ENCODE results near the gene CPSF4. TPM values are rescaled to one million over a fixed set of nuclear protein-coding genes. Genes with fewer than 3 reads are reported as not detected.
"Not testable (repeated sequence)": the region's sequence is repeated elsewhere in the genome, so short reads cannot be mapped to it uniquely, and the experiment has no call there.

CPSF4 gene
- polyA plus RNA-seq, 4 donors: 24.4 to 28.3 (median 26.4) TPM

DNA sequence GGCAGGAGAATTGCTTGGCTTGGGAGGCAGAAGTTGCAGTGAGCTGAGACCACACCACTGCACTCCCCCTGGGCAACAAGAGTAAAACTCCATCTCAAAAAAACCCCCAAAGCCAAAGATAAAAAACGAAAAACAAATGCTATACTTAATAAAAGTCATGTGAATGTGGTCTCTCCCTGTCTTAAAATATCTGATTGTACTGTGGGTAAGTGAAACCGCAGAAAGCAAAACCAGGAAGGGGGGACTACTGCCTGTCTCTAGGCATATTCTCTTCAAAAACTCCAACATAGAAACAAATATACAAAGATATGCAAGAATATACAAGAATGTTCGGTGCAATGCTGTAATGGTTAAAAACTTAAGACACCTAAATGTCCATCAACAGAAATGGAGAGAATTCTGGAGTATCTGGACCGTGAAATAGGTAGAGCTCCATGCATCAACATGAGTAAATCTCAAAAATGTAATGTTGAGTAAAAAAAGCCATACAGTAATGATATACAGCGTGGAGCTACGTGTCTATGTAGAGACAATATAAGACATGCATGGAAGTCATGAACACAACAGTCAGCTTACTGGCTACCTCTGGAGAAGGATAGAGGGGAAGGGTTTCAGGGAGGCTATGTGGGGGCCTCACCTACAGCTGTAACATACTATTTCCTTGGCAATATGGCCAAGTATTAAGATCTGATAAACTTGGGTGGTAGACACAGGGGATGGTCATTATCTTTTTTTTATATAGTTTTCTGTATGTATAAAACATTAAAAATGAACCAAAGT lies 59.2 kb downstream of the CPSF4 start:
- no peak for DNase-seq
- Histone ChIP-seq H3K27me3 (ENCODE audit: control insufficient read depth in 3 of 3, insufficient read depth in 3 of 3, low read length in 3 of 3) (no peaks in the 10 kb centered on the region), H3K4me3 (ENCODE audit: low read depth in 1 of 3, low read length in 3 of 3) (peak overlapping the region in 2 of 3 donors; percentile 93 to 98), H3K4me1 (ENCODE audit: control insufficient read depth in 3 of 3, insufficient read depth in 2 of 3, low read depth in 1 of 3, low read length in 2 of 3) (peaks cover 0 to 3% (median 3%) of the 10 kb centered on the region in 3 donors), H3K9me3 (ENCODE audit: control insufficient read depth in 2 of 2, insufficient read depth in 1 of 2, low read depth in 1 of 2, low read length in 1 of 2) (peaks cover 1 to 33% of the 10 kb centered on the region in 2 donors), H3K27ac (ENCODE audit: low read depth in 1 of 3, low read length in 2 of 3) (no peak overlapping the region), H3K36me3 (ENCODE audit: control insufficient read depth in 3 of 3, insufficient read depth in 2 of 3, low read depth in 1 of 3, low read length in 3 of 3) (peaks cover 8 to 47% (median 23%) of the 10 kb centered on the region in 3 donors)
- WGBS, 3 donors: 58 to 73% (median 62%) methylated on average over 6 of the region's 6 CpGs
- no peak for FAIRE-seq

DNA sequence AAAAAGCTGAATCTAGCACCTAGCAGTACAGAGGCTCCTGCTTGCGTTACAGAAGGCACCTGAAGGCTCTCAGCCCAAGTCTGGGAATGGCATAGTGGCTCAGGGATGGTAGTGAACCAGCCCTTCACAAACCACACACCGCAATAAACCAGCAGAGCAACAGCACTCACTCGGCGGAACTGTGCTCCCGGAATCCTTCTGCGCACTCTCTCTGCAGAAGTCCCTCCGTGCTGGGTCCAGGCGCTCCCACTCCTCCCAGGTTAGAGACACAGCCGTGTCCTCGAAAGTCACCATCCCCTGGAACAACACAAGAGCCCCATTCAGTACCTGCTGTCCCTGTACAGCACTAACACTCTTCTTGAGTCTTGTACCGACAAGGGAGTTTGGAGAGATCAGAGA lies 59.8 kb downstream of the CPSF4 start:
- Histone ChIP-seq H3K27me3 (ENCODE audit: control insufficient read depth in 3 of 3, insufficient read depth in 3 of 3, low read length in 3 of 3) (no peaks in the 10 kb centered on the region), H3K9me3 (ENCODE audit: control insufficient read depth in 2 of 2, insufficient read depth in 1 of 2, low read depth in 1 of 2, low read length in 1 of 2) (peaks cover 1 to 28% of the 10 kb centered on the region in 2 donors), H3K36me3 (ENCODE audit: control insufficient read depth in 3 of 3, insufficient read depth in 2 of 3, low read depth in 1 of 3, low read length in 3 of 3) (peaks cover 8 to 41% (median 20%) of the 10 kb centered on the region in 3 donors), H3K4me3 (ENCODE audit: low read depth in 1 of 3, low read length in 3 of 3) (peak overlapping the region; percentile 2 to 98 (median 93)), H3K27ac (ENCODE audit: low read depth in 1 of 3, low read length in 2 of 3) (peak overlapping the region in 1 of 3 donors; percentile 99), H3K4me1 (ENCODE audit: control insufficient read depth in 3 of 3, insufficient read depth in 2 of 3, low read depth in 1 of 3, low read length in 2 of 3) (peaks cover 0 to 3% (median 3%) of the 10 kb centered on the region in 3 donors)
- WGBS, 3 donors: 37 to 48% (median 42%) methylated on average over 11 of the region's 11 CpGs
- FAIRE-seq: no peak
- DNase-seq: no peak

DNA sequence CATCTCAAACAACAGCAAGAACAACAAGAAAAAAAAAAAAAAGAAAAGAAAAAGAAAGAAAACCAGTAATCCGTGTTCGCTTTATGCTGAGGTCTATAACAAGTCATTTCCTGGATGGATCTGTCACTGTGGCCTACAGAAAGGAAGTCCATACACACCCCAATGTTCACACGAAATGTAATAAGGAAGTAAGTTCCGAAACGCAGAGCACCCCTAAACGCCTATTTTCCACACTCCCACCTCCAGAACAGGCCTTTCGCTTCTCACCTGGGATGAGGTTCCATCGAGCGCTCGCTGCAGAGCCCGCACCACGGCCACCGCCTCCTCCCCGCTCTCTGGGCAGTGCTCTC lies 60.6 kb downstream of the CPSF4 start:
- Histone ChIP-seq H3K9me3 (ENCODE audit: control insufficient read depth in 2 of 2, insufficient read depth in 1 of 2, low read depth in 1 of 2, low read length in 1 of 2) (peaks cover 0 to 20% of the 10 kb centered on the region in 2 donors), H3K27me3 (ENCODE audit: control insufficient read depth in 3 of 3, insufficient read depth in 3 of 3, low read length in 3 of 3) (no peaks in the 10 kb centered on the region), H3K36me3 (ENCODE audit: control insufficient read depth in 3 of 3, insufficient read depth in 2 of 3, low read depth in 1 of 3, low read length in 3 of 3) (peaks cover 2 to 33% (median 12%) of the 10 kb centered on the region in 3 donors), H3K27ac (ENCODE audit: low read depth in 1 of 3, low read length in 2 of 3) (peak overlapping the region; percentile 96 to 99 (median 99)), H3K4me3 (ENCODE audit: low read depth in 1 of 3, low read length in 3 of 3) (peak overlapping the region; percentile 93 to 98 (median 93)), H3K4me1 (ENCODE audit: control insufficient read depth in 3 of 3, insufficient read depth in 2 of 3, low read depth in 1 of 3, low read length in 2 of 3) (peaks cover 0 to 3% (median 3%) of the 10 kb centered on the region in 3 donors)
- no peak for FAIRE-seq
- DNase-seq: peak; percentile 62 to 65
- WGBS, 3 donors: 0% methylated on average over 14 of the region's 14 CpGs

DNA sequence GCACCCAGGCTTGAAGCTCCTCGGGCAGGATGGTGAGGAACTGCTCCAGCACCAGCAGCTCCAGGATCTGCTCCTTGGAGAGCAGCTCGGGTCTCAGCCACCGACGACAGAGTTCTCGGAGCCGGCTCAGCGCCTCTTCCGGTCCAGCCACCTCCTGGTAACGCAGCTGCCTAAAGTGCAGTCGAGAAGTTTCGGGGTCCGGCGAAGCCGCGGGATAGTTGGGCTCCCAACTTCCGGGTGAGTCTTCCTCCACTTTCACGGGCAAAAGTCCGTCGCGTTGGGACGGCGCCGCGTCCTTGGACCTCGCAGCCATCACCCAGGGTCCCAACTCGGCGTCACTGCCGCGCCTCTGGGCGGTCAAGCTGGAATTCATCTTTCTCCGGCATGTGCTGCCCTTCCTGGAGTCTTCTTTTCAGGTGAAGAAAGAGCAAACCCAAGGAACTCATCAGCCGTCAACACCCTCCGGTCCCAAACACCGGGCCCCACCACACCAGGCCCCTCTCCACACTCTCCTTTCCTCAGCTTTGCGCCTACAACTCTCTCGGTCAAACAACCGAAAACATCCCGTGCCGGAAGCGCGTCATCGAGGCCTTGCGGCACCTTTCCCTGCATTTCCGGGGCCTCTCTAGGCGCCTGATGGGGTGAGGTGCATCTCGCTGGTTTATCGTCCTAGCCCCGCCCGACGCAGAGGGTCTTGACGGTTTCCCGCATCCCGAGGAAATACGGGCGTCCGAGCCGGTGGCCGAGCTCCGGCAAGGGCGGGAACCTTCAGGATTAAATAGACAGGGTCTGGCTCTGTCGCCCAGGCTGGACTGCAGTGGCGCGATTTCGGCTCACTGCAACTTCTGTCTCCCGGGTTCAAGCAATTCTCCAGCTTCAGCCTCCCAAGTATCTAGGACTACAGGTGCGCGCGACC lies 61.2 kb downstream of the CPSF4 start, which contains the start of gene ZNF394:
Gene ZNF394, minus strand, starts transcription at position 561 of the 916 bp plus-strand sequence. Its CDS starts 188 bp downstream, at position 373.
- Histone ChIP-seq H3K36me3 (ENCODE audit: control insufficient read depth in 3 of 3, insufficient read depth in 2 of 3, low read depth in 1 of 3, low read length in 3 of 3) (peaks cover 0 to 27% (median 8%) of the 10 kb centered on the region in 3 donors), H3K27me3 (ENCODE audit: control insufficient read depth in 3 of 3, insufficient read depth in 3 of 3, low read length in 3 of 3) (no peaks in the 10 kb centered on the region), H3K9me3 (ENCODE audit: control insufficient read depth in 2 of 2, insufficient read depth in 1 of 2, low read depth in 1 of 2, low read length in 1 of 2) (peaks cover 0 to 13% of the 10 kb centered on the region in 2 donors), H3K27ac (ENCODE audit: low read depth in 1 of 3, low read length in 2 of 3) (peak within 1 kb of the TSS; percentile 96 to 99 (median 99)), H3K4me3 (ENCODE audit: low read depth in 1 of 3, low read length in 3 of 3) (peak within 1 kb of the TSS; percentile 93 to 98 (median 93)), H3K4me1 (ENCODE audit: control insufficient read depth in 3 of 3, insufficient read depth in 2 of 3, low read depth in 1 of 3, low read length in 2 of 3) (peaks cover 0 to 3% (median 3%) of the 10 kb centered on the region in 3 donors)
- 0% methylated on average over 68 of the region's 68 CpGs for WGBS, 3 donors
- no peak for FAIRE-seq
- peak; percentile 93 to 97 for DNase-seq

DNA sequence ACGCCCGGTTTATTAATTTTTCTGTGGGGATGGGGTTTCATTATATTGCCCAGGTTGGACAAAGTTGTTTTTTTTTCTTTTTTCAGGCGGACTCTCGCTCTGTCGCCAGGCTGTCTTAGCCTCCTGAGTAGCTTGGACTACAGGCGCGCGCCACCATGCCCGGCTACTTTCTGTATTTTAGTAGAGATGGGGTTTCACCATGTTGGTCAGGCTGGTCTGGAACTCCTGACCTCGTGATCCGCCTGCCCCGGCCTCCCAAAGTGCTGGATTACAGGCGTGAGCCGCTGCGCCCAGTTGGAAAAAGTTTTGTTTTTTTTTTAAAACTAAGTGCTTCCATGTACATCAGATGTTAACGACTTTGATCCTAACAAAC lies 61.9 kb downstream of the CPSF4 start:
- Histone ChIP-seq H3K4me3 (ENCODE audit: low read depth in 1 of 3, low read length in 3 of 3) (peak overlapping the region; percentile 93 to 98 (median 93)), H3K9me3 (ENCODE audit: control insufficient read depth in 2 of 2, insufficient read depth in 1 of 2, low read depth in 1 of 2, low read length in 1 of 2) (peaks cover 0 to 7% of the 10 kb centered on the region in 2 donors), H3K36me3 (ENCODE audit: control insufficient read depth in 3 of 3, insufficient read depth in 2 of 3, low read depth in 1 of 3, low read length in 3 of 3) (peaks cover 0 to 21% (median 6%) of the 10 kb centered on the region in 3 donors), H3K4me1 (ENCODE audit: control insufficient read depth in 3 of 3, insufficient read depth in 2 of 3, low read depth in 1 of 3, low read length in 2 of 3) (peaks cover 0 to 4% (median 3%) of the 10 kb centered on the region in 3 donors), H3K27me3 (ENCODE audit: control insufficient read depth in 3 of 3, insufficient read depth in 3 of 3, low read length in 3 of 3) (no peaks in the 10 kb centered on the region), H3K27ac (ENCODE audit: low read depth in 1 of 3, low read length in 2 of 3) (peak overlapping the region in 2 of 3 donors; percentile 99)
- FAIRE-seq (no peak), DNase-seq (no peak)
- WGBS, 3 donors: 48 to 54% (median 50%) methylated on average over 16 of the region's 16 CpGs

DNA sequence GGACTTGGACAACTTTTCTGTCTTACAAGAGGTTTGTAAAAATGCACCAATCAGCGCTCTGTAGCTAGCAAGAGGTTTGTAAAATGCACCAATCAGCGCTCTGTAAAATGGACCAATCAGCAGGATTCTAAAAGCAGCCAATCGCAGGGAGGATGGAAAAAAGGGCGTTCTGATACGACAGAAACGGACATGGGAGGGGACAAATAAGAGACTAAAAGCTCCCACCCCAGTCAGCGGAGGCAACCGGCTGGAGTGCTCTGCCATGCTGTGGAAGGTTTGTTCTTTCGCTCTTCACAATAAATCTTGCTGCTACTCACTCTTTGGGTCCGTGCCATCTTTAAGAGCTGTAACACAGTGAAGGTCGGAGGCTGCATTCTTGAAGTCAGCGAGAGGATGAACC lies 62.5 kb downstream of the CPSF4 start:
- H3K9me3 ChIP-seq (ENCODE audit: control insufficient read depth in 2 of 2, insufficient read depth in 1 of 2, low read depth in 1 of 2, low read length in 1 of 2); DNase-seq; FAIRE-seq; H3K27me3 ChIP-seq (ENCODE audit: control insufficient read depth in 3 of 3, insufficient read depth in 3 of 3, low read length in 3 of 3); H3K27ac ChIP-seq (ENCODE audit: low read depth in 1 of 3, low read length in 2 of 3); H3K4me3 ChIP-seq (ENCODE audit: low read depth in 1 of 3, low read length in 3 of 3): not testable (repeated sequence)
- peaks cover 2 to 11% (median 8%) of the 10 kb centered on the region in 3 donors for H3K4me1 ChIP-seq (ENCODE audit: control insufficient read depth in 3 of 3, insufficient read depth in 2 of 3, low read depth in 1 of 3, low read length in 2 of 3)
- WGBS, 3 donors: 92 to 95% (median 94%) methylated on average over 12 of the region's 12 CpGs
- peaks cover 0 to 15% (median 6%) of the 10 kb centered on the region in 3 donors for H3K36me3 ChIP-seq (ENCODE audit: control insufficient read depth in 3 of 3, insufficient read depth in 2 of 3, low read depth in 1 of 3, low read length in 3 of 3)

DNA sequence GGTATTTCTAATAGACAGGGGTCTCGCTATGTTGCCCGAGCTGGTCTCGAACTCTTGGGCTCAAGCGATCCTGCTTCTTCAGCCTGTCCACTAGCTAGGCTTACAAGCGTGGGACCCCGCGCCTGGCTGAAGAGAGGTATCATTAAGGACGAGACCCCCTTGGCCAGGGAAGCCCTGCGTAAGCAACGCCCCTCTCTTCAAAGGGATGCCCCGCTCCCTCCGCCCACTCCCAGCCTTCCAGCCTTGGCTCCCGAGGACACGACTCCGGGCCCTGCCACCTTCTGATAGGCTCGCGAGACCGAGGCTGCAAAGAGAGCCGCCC lies 65.5 kb downstream of the CPSF4 start:
- FAIRE-seq: no peak
- 8 to 10% (median 9%) methylated on average over 15 to 19 of the region's 19 CpGs for WGBS, 3 donors
- Histone ChIP-seq H3K27me3 (ENCODE audit: control insufficient read depth in 3 of 3, insufficient read depth in 3 of 3, low read length in 3 of 3) (no peaks in the 10 kb centered on the region), H3K4me3 (ENCODE audit: low read depth in 1 of 3, low read length in 3 of 3) (peak overlapping the region in 2 of 3 donors; percentile 82 to 90), H3K4me1 (ENCODE audit: control insufficient read depth in 3 of 3, insufficient read depth in 2 of 3, low read depth in 1 of 3, low read length in 2 of 3) (peaks cover 2 to 10% (median 10%) of the 10 kb centered on the region in 3 donors), H3K9me3 (ENCODE audit: control insufficient read depth in 2 of 2, insufficient read depth in 1 of 2, low read depth in 1 of 2, low read length in 1 of 2) (no peaks in the 10 kb centered on the region), H3K27ac (ENCODE audit: low read depth in 1 of 3, low read length in 2 of 3) (peak overlapping the region; percentile 76 to 97 (median 90)), H3K36me3 (ENCODE audit: control insufficient read depth in 3 of 3, insufficient read depth in 2 of 3, low read depth in 1 of 3, low read length in 3 of 3) (no peaks in the 10 kb centered on the region)
- DNase-seq: no peak
